Measurements from ENCODE around the gene THAP11. TPM values are rescaled to one million over a fixed set of nuclear protein-coding genes. Genes with fewer than 3 reads are reported as not detected.

The THAP11 gene
- total and polyA plus RNA-seq, 2 of the 13 experiments (the other 11 are each of a cell fraction or from before 2014, with no cell fraction given) = 44.2 to 53.4 TPM

GRCh38 chr16:67843343-67843765, 1.2 kb downstream of the THAP11 start (continued):
- TF ChIP-seq ZNF432 (CRISPR knock-in tag; IDR thresholded peaks at IDR 0.05; ENCODE audit: borderline replicate concordance) = no peak
- TF ChIP-seq, protein P1, sequence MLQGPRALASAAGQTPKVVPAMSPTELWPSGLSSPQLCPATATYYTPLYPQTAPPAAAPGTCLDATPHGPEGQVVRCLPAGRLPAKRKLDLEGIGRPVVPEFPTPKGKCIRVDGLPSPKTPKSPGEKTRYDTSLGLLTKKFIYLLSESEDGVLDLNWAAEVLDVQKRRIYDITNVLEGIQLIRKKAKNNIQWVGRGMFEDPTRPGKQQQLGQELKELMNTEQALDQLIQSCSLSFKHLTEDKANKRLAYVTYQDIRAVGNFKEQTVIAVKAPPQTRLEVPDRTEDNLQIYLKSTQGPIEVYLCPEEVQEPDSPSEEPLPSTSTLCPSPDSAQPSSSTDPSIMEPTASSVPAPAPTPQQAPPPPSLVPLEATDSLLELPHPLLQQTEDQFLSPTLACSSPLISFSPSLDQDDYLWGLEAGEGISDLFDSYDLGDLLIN (CRISPR knock-in tag; IDR thresholded peaks at IDR 0.05; ENCODE audit: borderline replicate concordance) = no peak
- TF ChIP-seq ZBTB21 (CRISPR knock-in tag; IDR thresholded peaks at IDR 0.05) = no peak
- no peak for TF ChIP-seq ZNF629 (CRISPR knock-in tag; conservative IDR thresholded peaks at IDR 0.05)
- TF ChIP-seq, protein P2, sequence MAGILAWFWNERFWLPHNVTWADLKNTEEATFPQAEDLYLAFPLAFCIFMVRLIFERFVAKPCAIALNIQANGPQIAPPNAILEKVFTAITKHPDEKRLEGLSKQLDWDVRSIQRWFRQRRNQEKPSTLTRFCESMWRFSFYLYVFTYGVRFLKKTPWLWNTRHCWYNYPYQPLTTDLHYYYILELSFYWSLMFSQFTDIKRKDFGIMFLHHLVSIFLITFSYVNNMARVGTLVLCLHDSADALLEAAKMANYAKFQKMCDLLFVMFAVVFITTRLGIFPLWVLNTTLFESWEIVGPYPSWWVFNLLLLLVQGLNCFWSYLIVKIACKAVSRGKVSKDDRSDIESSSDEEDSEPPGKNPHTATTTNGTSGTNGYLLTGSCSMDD (CRISPR knock-in tag; IDR thresholded peaks at IDR 0.05) = no peak
- TF ChIP-seq ZNF567 (CRISPR knock-in tag; IDR thresholded peaks at IDR 0.05; ENCODE audit: borderline replicate concordance) = no peak
- TF ChIP-seq ZFAT (CRISPR knock-in tag; conservative IDR thresholded peaks at IDR 0.05) = no peak
- no peak for TF ChIP-seq ZBTB39 (CRISPR knock-in tag; IDR thresholded peaks at IDR 0.05)
- TF ChIP-seq BRCA1 (CRISPR knock-in tag; IDR thresholded peaks at IDR 0.05) = no peak
- TF ChIP-seq RNF2 (conservative IDR thresholded peaks at IDR 0.05; ENCODE audit: low read depth) = no peak
- no peak for TF ChIP-seq SNAPC2 (CRISPR knock-in tag; IDR thresholded peaks at IDR 0.05)
- peak; percentile 11; the same call in 1 of the 2 replicates for TF ChIP-seq ZBTB38 (CRISPR knock-in tag; IDR thresholded peaks at IDR 0.05)
- TF ChIP-seq TGIF2 (CRISPR knock-in tag; IDR thresholded peaks at IDR 0.05) = 0 out of 2 replicates have a peak, but pooled peaks have one; percentile 2
- TF ChIP-seq, protein P3, sequence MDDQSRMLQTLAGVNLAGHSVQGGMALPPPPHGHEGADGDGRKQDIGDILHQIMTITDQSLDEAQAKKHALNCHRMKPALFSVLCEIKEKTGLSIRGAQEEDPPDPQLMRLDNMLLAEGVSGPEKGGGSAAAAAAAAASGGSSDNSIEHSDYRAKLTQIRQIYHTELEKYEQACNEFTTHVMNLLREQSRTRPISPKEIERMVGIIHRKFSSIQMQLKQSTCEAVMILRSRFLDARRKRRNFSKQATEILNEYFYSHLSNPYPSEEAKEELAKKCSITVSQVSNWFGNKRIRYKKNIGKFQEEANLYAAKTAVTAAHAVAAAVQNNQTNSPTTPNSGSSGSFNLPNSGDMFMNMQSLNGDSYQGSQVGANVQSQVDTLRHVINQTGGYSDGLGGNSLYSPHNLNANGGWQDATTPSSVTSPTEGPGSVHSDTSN (CRISPR knock-in tag; IDR thresholded peaks at IDR 0.05; ENCODE audit: borderline replicate concordance) = no peak
- peak; percentile 3 for TF ChIP-seq YY1 (IDR thresholded peaks at IDR 0.05; ENCODE audit: insufficient read depth, insufficient replicate concordance, low read depth, low read length)
- TF ChIP-seq SP4 (CRISPR knock-in tag; IDR thresholded peaks at IDR 0.05) = 0 out of 2 replicates have a peak, but pooled peaks have one; percentile 8
- TF ChIP-seq ARNTL (CRISPR knock-in tag; IDR thresholded peaks at IDR 0.05) = no peak
- 0 out of 2 replicates have a peak, but pooled peaks have one; percentile 5 for TF ChIP-seq PAXIP1 (CRISPR knock-in tag; conservative IDR thresholded peaks at IDR 0.05)
- TF ChIP-seq ZNF773 (CRISPR knock-in tag; IDR thresholded peaks at IDR 0.05; ENCODE audit: borderline replicate concordance) = no peak
- no peak for TF ChIP-seq ZNF430 (CRISPR knock-in tag; IDR thresholded peaks at IDR 0.05)
- TF ChIP-seq RBM39 (IDR thresholded peaks at IDR 0.05; ENCODE audit: low read depth, low read length, poor library complexity, severe bottlenecking) = no peak
- TF ChIP-seq ZIK1 (CRISPR knock-in tag; IDR thresholded peaks at IDR 0.05; ENCODE audit: borderline replicate concordance, low read depth) = 0 out of 2 replicates have a peak, but pooled peaks have one; percentile 23

Data from HepG2 (cell line).